PFSK-1 (cell line): ENCODE results near the gene BLZF1.

Experiments
- FOXP2 ChIP-seq: optimal IDR thresholded peaks from 2 replicates; pipeline ENCODE3; 2011; ENCODE audit warnings: borderline replicate concordance, control low read depth, inconsistent platforms; ENCODE audit not compliant: insufficient read depth; ENCODE audit errors: extremely low read length, extremely low read depth
- POLR2AphosphoS5 ChIP-seq: IDR thresholded peaks from 2 replicates; pipeline ENCODE4 v1.6.1; 2012; ENCODE audit warnings: low read depth, mild to moderate bottlenecking, control low read depth, low read length, moderate library complexity
- TAF1 ChIP-seq: IDR thresholded peaks from 2 replicates; pipeline ENCODE4 v1.6.1; 2012; ENCODE audit warnings: low read length, control low read depth, borderline replicate concordance; ENCODE audit not compliant: insufficient read depth
- TF ChIP-seq, protein P1 (sequence below), 2 experiments: IDR thresholded peaks; 2 replicates each; pipeline versions ENCODE4 v1.6.1 to v1.8.0; 2011 to 2012; ENCODE audit warnings: low read depth in 2 of 2, low read length in 2 of 2, control low read depth in 1 of 2, inconsistent platforms in 1 of 2, mild to moderate bottlenecking in 1 of 2, moderate library complexity in 1 of 2; ENCODE audit not compliant: insufficient read depth in 1 of 2

DNA sequence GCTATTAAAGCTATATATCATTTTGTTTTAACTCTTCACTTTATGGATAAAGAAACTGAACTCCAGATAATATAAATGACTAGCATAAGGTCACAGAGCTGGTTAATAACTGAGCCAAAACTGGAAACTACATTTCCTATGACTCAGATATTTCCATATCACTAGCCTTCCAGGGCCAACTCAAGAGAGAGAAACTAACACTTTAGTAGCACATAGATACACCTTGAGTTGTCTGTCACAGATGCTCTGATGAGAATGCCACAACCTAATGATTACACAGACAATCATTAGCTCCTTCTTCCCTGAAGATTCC lies 41.1 kb upstream of the BLZF1 start:
- TF ChIP-seq POLR2AphosphoS5 (no peak), TAF1 (no peak), FOXP2 (no peak)
- TF ChIP-seq, protein P1, sequence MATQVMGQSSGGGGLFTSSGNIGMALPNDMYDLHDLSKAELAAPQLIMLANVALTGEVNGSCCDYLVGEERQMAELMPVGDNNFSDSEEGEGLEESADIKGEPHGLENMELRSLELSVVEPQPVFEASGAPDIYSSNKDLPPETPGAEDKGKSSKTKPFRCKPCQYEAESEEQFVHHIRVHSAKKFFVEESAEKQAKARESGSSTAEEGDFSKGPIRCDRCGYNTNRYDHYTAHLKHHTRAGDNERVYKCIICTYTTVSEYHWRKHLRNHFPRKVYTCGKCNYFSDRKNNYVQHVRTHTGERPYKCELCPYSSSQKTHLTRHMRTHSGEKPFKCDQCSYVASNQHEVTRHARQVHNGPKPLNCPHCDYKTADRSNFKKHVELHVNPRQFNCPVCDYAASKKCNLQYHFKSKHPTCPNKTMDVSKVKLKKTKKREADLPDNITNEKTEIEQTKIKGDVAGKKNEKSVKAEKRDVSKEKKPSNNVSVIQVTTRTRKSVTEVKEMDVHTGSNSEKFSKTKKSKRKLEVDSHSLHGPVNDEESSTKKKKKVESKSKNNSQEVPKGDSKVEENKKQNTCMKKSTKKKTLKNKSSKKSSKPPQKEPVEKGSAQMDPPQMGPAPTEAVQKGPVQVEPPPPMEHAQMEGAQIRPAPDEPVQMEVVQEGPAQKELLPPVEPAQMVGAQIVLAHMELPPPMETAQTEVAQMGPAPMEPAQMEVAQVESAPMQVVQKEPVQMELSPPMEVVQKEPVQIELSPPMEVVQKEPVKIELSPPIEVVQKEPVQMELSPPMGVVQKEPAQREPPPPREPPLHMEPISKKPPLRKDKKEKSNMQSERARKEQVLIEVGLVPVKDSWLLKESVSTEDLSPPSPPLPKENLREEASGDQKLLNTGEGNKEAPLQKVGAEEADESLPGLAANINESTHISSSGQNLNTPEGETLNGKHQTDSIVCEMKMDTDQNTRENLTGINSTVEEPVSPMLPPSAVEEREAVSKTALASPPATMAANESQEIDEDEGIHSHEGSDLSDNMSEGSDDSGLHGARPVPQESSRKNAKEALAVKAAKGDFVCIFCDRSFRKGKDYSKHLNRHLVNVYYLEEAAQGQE (IDR thresholded peaks at IDR 0.05; ENCODE audit: insufficient read depth in 1 of 2, low read depth in 2 of 2, low read length in 2 of 2): no peak
